ENCODE measurements around the gene FZD10. TPM values are rescaled to one million over a fixed set of nuclear protein-coding genes. Genes with fewer than 3 reads are reported as not detected.

Gene FZD10
- total and polyA plus RNA-seq, 2 of the 8 experiments (the other 6 are each of a cell fraction or from before 2014, with no cell fraction given), result 0.11 to 0.60 TPM

DNA sequence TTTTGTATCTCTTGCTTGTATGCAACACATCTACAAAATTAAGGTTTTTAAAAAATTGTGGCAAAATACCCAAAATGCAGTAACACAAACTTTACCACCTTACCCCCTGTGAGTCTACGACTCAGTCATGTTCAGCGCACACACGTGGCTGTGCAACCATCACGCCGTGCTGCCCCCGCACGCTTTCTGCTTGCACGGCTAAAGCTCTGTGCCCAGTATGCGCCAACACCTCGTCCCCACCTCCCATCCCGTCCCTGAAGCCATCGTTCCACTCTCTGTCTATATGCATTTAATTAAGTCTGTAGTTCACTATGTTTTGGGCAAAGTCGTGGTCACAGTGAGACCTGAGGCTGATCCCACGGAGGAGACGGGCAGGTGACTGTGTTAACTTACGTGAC, 36.4 kb downstream of the FZD10 start (continued):
- TF ChIP-seq CBX8 (IDR thresholded peaks at IDR 0.05; ENCODE audit: borderline replicate concordance, low read depth, low read length) (no peak), SP4 (IDR thresholded peaks at IDR 0.05; ENCODE audit: low read length) (no peak), GTF2F1 (IDR thresholded peaks at IDR 0.05; ENCODE audit: borderline replicate concordance, low read depth, low read length) (no peak), ZNF274 (IDR thresholded peaks at IDR 0.05; ENCODE audit: borderline replicate concordance, extremely low read depth, low read length) (no peak), MAFK (IDR thresholded peaks at IDR 0.05; ENCODE audit: low read depth, low read length) (no peak)
